ENCODE measurements around the gene MORC2.

DNA sequence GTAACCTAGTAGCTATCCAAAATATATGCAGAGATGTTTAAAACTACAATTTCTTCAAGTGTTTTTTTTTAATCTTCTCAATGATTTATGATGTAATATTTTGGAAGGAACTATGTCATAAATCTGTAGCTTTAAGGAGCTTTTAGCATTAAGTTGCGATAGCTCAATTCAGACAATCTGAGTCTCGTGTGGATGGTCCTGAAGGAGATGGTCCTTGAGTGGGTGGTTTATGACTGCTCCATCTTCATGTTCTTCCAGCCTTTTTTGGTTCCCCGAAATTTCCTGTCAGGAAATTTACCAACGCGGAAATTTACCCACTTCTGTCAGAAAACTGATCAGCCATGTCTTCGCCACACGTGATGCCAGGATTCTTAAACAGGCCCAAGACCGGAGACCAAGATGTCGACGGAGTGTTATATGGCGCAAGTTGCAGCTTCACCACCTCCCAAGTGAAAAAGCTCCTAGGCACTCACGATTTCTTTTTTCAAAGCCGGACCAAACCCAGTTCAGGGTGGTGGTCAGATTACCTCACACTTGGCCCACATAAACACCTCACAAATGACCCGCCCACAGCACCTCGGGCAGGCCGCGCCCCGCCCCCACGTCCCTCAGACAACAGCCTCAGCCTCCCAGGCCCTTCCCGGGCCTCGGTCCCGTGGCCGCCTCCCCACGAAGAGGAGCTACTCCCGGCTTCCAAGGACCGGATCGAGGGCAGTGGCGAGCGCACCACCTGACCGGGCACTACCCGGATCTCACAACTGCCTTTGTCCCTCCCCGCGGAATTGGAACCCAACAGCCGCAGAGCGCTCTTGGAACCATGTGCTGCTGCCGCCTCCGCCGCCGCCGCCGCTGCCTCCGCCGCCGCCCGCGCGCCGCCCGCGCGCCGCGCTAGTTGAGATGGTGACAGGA is at the start of gene MORC2:
- TF ChIP-seq POLR2AphosphoS5 (IDR thresholded peaks at IDR 0.05; ENCODE audit: borderline replicate concordance, low read depth, low read length): no peak
- no peak for TF ChIP-seq EZH2 (IDR thresholded peaks at IDR 0.05)
- no peak for TF ChIP-seq FOXP2 (optimal IDR thresholded peaks at IDR 0.05; ENCODE audit: control extremely low read depth, extremely low read length, insufficient read depth)

Measured in SK-N-MC (cell line).